Measurements from ENCODE around the gene PLET1. TPM values are rescaled to one million over a fixed set of nuclear protein-coding genes. Genes with fewer than 3 reads are reported as not detected.
A peak's percentile ranks its signal among the peaks of the same experiment; 100 is the strongest.

The PLET1 gene
- total RNA-seq, 4 donors from 2014 or later = not detected

DNA sequence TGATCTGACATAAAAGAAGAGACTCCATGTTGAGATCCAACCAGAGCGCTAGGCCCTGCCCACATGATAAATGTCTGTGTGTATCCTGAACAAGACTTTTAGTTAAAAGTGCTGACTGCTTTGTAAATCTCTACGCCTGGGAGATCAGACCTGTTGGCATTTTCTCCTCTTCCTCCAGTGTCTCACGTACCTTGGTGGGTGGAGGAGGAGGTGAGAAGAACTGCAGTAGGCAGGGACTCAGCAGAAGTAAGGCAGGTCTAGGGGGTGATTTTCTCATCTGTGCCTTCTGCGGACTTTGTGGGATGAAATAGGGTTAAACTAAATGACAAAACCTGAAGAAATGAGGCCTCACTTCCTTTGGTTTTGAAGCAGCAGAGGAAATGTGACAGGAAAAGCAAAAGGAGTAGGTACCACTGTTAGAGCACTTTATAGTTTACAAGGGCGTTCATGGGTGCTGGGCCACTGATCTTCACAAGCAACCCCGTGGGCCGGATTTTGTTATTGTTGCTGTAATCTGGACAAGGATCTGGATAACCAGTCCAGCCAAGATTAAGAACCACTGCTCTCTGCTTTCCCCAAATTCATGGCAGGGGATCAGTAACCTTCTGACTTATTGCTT is 36.7 kb upstream of the PLET1 start:
- DNase-seq = no peak
- no peak overlapping the region for H3K27ac ChIP-seq
- TF ChIP-seq, protein P1, sequence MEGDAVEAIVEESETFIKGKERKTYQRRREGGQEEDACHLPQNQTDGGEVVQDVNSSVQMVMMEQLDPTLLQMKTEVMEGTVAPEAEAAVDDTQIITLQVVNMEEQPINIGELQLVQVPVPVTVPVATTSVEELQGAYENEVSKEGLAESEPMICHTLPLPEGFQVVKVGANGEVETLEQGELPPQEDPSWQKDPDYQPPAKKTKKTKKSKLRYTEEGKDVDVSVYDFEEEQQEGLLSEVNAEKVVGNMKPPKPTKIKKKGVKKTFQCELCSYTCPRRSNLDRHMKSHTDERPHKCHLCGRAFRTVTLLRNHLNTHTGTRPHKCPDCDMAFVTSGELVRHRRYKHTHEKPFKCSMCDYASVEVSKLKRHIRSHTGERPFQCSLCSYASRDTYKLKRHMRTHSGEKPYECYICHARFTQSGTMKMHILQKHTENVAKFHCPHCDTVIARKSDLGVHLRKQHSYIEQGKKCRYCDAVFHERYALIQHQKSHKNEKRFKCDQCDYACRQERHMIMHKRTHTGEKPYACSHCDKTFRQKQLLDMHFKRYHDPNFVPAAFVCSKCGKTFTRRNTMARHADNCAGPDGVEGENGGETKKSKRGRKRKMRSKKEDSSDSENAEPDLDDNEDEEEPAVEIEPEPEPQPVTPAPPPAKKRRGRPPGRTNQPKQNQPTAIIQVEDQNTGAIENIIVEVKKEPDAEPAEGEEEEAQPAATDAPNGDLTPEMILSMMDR (IDR thresholded peaks at IDR 0.05) = no peak
- no peak for TF ChIP-seq POLR2A (IDR thresholded peaks at IDR 0.05)
- intact Hi-C loops (cut with DNase I) = loop anchor here (10.0 kb wide), 1 partner anchor 817 kb away; no protein-coding TSS in a partner anchor
- no peak overlapping the region for H3K4me3 ChIP-seq
- peaks cover 4 to 27% (median 11%) of the 10 kb centered on the region in 3 donors for H3K4me1 ChIP-seq
- H3K9me3 ChIP-seq = no peaks in the 10 kb centered on the region
- H3K36me3 ChIP-seq = no peaks in the 10 kb centered on the region
- H3K27me3 ChIP-seq = no peaks in the 10 kb centered on the region
- WGBS, 2 donors = 67 to 74% methylated on average over 7 of the region's 7 CpGs

DNA sequence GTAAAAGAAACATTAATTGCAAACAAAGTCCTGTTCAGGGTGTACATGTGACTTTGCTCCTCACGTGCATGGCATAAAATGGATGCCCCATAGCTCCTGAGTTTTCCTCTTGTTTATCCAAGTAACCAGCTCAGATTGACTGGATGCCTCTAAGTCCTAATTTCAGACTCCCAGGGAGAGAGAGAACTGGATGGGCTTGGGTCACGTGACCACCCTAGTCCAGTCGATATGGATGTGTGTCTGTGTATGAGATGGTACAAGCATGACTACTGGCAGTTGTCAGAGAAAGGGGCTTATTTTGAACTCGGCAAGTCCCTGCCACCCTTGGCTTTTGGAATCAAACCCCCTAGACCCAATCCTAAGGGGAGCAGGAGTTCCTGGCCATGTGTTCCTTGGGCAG is 35.4 kb upstream of the PLET1 start:
- no peaks in the 10 kb centered on the region for H3K36me3 ChIP-seq
- TF ChIP-seq, protein P1 (IDR thresholded peaks at IDR 0.05) = no peak
- TF ChIP-seq POLR2A (IDR thresholded peaks at IDR 0.05) = no peak
- WGBS, 2 donors = 89 to 97% methylated on average over 4 of the region's 4 CpGs
- no peak overlapping the region for H3K27ac ChIP-seq
- no peak overlapping the region for H3K4me3 ChIP-seq
- intact Hi-C loops (cut with DNase I) = loop anchor here (10.0 kb wide), 1 partner anchor 819 kb away; no protein-coding TSS in a partner anchor
- DNase-seq = no peak
- H3K4me1 ChIP-seq = peaks cover 6 to 20% (median 11%) of the 10 kb centered on the region in 3 donors
- H3K9me3 ChIP-seq = no peaks in the 10 kb centered on the region
- H3K27me3 ChIP-seq = no peaks in the 10 kb centered on the region

DNA sequence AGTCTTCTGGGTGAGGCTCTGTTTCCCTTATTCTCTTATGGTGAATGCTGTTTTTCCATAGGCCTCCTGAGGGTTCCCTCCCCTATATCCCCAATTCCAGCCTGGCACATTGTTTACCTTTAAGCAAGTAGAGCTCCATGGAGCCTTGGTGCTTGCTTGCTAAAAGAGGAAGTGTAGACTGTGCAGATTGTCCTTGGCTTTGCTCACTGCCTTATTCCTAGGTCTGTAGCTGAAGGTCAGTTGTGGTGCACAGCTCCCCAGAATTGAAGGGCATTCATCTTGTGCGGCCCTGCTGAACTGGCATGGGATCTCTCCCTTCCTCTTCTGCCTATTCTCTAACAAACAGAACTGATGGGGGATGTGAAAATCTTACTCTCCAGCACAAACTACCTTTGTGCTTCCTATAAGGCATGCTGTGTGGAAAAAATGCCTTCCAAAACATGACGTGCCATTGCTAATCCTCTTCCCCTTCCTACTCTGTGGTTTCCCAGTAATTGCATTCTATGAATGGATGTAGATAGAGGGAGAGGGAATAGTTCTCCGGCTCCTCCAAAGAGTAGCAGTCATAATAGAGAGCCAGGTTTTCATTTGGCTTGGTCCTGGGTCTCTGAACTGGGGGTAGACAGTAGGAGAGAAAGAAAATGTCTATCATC is 34.2 kb upstream of the PLET1 start:
- intact Hi-C loops (cut with DNase I) = loop anchor here (10.0 kb wide), 1 partner anchor 820 kb away; no protein-coding TSS in a partner anchor
- no peak for TF ChIP-seq POLR2A (IDR thresholded peaks at IDR 0.05)
- TF ChIP-seq, protein P1 (IDR thresholded peaks at IDR 0.05) = no peak
- DNase-seq = no peak
- H3K4me3 ChIP-seq = no peak overlapping the region
- H3K36me3 ChIP-seq = no peaks in the 10 kb centered on the region
- no peak overlapping the region for H3K27ac ChIP-seq
- WGBS, 2 donors = 69 to 79% methylated on average over 3 of the region's 3 CpGs
- peaks cover 12 to 32% (median 12%) of the 10 kb centered on the region in 3 donors for H3K4me1 ChIP-seq
- H3K27me3 ChIP-seq = no peaks in the 10 kb centered on the region
- no peaks in the 10 kb centered on the region for H3K9me3 ChIP-seq

DNA sequence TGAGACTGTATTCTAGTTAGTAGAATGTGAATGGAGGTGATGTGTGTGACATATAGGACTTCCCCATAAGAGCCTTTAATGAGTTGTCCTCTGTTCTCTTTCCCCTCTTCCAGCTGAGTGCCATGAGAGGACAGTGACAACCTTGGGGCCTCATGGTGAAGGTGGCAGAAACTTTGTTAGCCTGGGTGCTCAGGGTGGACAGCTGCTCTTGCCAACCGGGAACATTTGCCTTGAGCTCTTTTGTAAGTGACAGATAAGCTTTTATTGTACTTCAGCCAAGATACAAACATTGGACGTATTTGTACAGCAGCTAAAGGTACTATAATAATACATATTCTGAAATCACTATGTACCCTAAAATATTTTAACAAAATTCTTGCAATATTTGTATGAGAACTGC is 33.0 kb upstream of the PLET1 start:
- Histone ChIP-seq H3K36me3 (no peaks in the 10 kb centered on the region), H3K27me3 (no peaks in the 10 kb centered on the region), H3K4me1 (peaks cover 15 to 41% (median 17%) of the 10 kb centered on the region in 3 donors), H3K27ac (peak overlapping the region; percentile 35 to 58 (median 52)), H3K4me3 (no peak overlapping the region), H3K9me3 (no peaks in the 10 kb centered on the region)
- no peak for DNase-seq
- TF ChIP-seq, protein P1 (IDR thresholded peaks at IDR 0.05) = no peak
- no peak for TF ChIP-seq POLR2A (IDR thresholded peaks at IDR 0.05)
- intact Hi-C loops (cut with DNase I) = loop anchor here (10.0 kb wide), 1 partner anchor 821 kb away; no protein-coding TSS in a partner anchor
- 17 to 50% methylated on average over 2 of the region's 2 CpGs for WGBS, 2 donors

DNA sequence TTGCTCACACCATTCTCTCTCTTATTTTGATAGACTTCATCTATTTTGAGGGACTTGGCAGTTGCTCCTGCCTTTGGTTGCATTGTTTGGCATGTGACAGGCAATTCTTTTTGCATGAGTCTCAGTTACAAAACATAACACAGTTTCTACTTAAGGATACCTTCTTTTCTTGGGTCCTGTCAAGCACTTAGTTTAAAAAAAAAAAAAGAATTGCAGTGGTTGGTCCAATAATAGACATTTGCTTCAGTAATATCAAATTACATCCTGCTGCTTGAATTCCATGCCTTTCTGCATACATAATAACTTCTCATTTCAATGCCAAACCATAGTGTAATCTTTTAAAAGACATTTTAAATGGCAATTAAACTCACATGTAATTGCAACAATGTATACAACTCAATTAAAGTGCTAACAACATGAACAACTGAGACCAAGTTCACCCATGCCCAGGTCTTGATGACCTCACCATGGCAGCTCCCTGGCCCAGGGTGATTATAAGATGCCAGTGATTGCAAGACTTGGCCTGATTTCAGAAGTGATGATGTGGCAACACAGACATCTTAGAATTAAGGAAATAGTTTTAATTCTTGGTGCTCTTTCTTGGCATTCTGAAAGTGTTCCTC is 32.2 kb upstream of the PLET1 start:
- intact Hi-C loops (cut with DNase I) = loop anchor here (10.0 kb wide), 1 partner anchor 822 kb away; no protein-coding TSS in a partner anchor

More for the DNA sequence above, 32.2 kb upstream of the PLET1 start:
- Histone ChIP-seq H3K27me3 (no peaks in the 10 kb centered on the region), H3K4me1 (peaks cover 15 to 38% (median 17%) of the 10 kb centered on the region in 3 donors), H3K4me3 (no peak overlapping the region), H3K9me3 (no peaks in the 10 kb centered on the region), H3K27ac (peak overlapping the region; percentile 35 to 58 (median 55)), H3K36me3 (no peaks in the 10 kb centered on the region)
- no peak for TF ChIP-seq POLR2A (IDR thresholded peaks at IDR 0.05)
- TF ChIP-seq, protein P1 (IDR thresholded peaks at IDR 0.05) = no peak
- no peak for DNase-seq
